Astrocyte (in vitro differentiated cells and primary cell): Measurements from ENCODE around the gene C1orf35.

ENCODE experiments used
- EZH2 ChIP-seq: IDR thresholded peaks from 2 replicates; pipeline ENCODE4 v1.6.1; 2012; ENCODE audit warnings: mild to moderate bottlenecking, low read length, inconsistent platforms; ENCODE audit not compliant: insufficient read depth
- TF ChIP-seq, protein P1 (sequence below): IDR thresholded peaks from 2 replicates; pipeline ENCODE4 v1.5.1; 2011; ENCODE audit warnings: low read depth, mild to moderate bottlenecking, inconsistent platforms, low read length, moderate library complexity; ENCODE audit not compliant: insufficient read depth

DNA sequence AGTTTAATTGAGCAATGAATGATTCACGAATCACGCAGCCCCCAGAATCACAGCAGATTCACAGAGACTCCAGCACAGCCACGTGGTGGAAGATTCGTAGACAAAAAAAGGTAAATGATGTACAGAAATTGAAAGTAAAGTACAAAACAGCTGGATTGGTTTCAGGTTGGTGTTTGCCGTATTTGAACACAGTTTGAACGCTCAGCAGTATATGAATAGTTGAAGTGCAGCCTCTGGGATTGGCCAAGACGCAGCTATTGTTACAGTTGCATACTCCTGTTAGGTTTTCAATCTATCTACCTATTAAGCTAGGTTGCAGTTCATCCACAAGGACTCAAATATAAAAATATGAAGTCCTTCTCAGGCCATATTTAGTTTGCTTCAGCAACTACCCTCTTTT, 9.0 kb upstream of the C1orf35 start:
- TF ChIP-seq, protein P1, sequence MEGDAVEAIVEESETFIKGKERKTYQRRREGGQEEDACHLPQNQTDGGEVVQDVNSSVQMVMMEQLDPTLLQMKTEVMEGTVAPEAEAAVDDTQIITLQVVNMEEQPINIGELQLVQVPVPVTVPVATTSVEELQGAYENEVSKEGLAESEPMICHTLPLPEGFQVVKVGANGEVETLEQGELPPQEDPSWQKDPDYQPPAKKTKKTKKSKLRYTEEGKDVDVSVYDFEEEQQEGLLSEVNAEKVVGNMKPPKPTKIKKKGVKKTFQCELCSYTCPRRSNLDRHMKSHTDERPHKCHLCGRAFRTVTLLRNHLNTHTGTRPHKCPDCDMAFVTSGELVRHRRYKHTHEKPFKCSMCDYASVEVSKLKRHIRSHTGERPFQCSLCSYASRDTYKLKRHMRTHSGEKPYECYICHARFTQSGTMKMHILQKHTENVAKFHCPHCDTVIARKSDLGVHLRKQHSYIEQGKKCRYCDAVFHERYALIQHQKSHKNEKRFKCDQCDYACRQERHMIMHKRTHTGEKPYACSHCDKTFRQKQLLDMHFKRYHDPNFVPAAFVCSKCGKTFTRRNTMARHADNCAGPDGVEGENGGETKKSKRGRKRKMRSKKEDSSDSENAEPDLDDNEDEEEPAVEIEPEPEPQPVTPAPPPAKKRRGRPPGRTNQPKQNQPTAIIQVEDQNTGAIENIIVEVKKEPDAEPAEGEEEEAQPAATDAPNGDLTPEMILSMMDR = no peak
- TF ChIP-seq EZH2 = no peak
